K562 (cell line): ENCODE results near the gene STK33. TPM values are rescaled to one million over a fixed set of nuclear protein-coding genes. Genes with fewer than 3 reads are reported as not detected.

Experiments used
- ATAC-seq: fragments of 200-7000 bp; cut with Tn5 transposase; 3 replicates; pipeline ENCODE4 v1.9.1; 2020; ENCODE audit warnings: moderate library complexity
- BruUV-seq: library from RNA; stranded (reverse); fragments of 400-500 nt; replicated peaks from 2 replicates; lab custom pipeline; 2021; lab: Mats Ljungman, UMichigan
- CTCF ChIA-PET: fragments of 300-600 bp; formaldehyde crosslinking; extraction: SDS; loops from one replicate; lab custom pipeline; 2021; ENCODE audit warnings: low intra/inter-chr PET ratio; lab: Yijun Ruan, JAX
- POLR2A ChIA-PET: fragments of 300-600, 350-650 bp; sonication (Branson Sonifier 250); formaldehyde crosslinking; extraction: SDS; loops from one replicate; lab custom pipeline; 2021; ENCODE audit warnings: antibody characterized with exemption, inconsistent platforms; lab: Yijun Ruan, JAX
- DNase-seq, 4 experiments: peaks; one replicate each; pipeline versions ENCODE4 v3.0.0 to v3.0.0-alpha.2; 2011 to 2018; ENCODE audit warnings: low spot score in 3 of 4, mixed read lengths in 3 of 4; ENCODE audit errors: extremely low read depth in 1 of 4
- FAIRE-seq: peaks from 2 replicates; lab custom pipeline; 2011; peaks lifted over from hg19 to GRCh38; lab: Jason Lieb, UNC
- H2AFZ ChIP-seq: 2 replicates; pipeline ENCODE4 v1.6.0; 2011; ENCODE audit warnings: low read depth, low read length, control low read depth, inconsistent platforms
- H3K27ac ChIP-seq: fragments of 200-600 bp; 3 replicates; pipeline ENCODE4 v1.8.0; 2011; ENCODE audit warnings: low read depth, mild to moderate bottlenecking, control low read depth, inconsistent platforms, low read length, moderate library complexity, mixed read lengths; ENCODE audit errors: extremely low read depth
- H3K27me3 ChIP-seq, 2 experiments: fragments of 300-600 bp in 1 of 2; 2 replicates in 1 of 2; 3 replicates in 1 of 2; pipeline versions ENCODE4 v1.6.0 to v1.8.0; 2011; ENCODE audit warnings: inconsistent platforms in 2 of 2, low read length in 2 of 2, mild to moderate bottlenecking in 1 of 2, mixed read lengths in 1 of 2, moderate library complexity in 1 of 2; ENCODE audit not compliant: control insufficient read depth in 2 of 2, insufficient read depth in 2 of 2
- H3K36me3 ChIP-seq: fragments of 300-600 bp; 3 replicates; pipeline ENCODE4 v1.8.0; 2011; ENCODE audit warnings: mild to moderate bottlenecking, low read length, inconsistent platforms; ENCODE audit not compliant: control insufficient read depth, insufficient read depth
- H3K4me1 ChIP-seq, 2 experiments: fragments of 200-600 bp in 1 of 2; replicated peaks in 1 of 2; 2 replicates in 1 of 2; 3 replicates in 1 of 2; pipeline versions ENCODE4 v1.5.1 to v1.8.0; 2011; ENCODE audit warnings: inconsistent platforms in 2 of 2, low read length in 2 of 2, mild to moderate bottlenecking in 1 of 2, mixed read lengths in 1 of 2, moderate library complexity in 1 of 2; ENCODE audit not compliant: control insufficient read depth in 2 of 2, insufficient read depth in 2 of 2
- H3K4me2 ChIP-seq: 2 replicates; pipeline ENCODE4 v1.6.1; 2011; ENCODE audit warnings: low read length, control low read depth, inconsistent platforms, mixed read lengths; ENCODE audit not compliant: insufficient read depth
- H3K4me3 ChIP-seq: fragments of 200-600 bp; sonication (generic), shearing (Covaris generic); 2 replicates; pipeline ENCODE4 v1.5.1; 2016; ENCODE audit warnings: control low read depth, inconsistent platforms
- H3K79me2 ChIP-seq: fragments of 200-600 bp; 3 replicates; pipeline ENCODE4 v1.8.0; 2011; ENCODE audit warnings: low read length, inconsistent platforms; ENCODE audit not compliant: control insufficient read depth, insufficient read depth
- H3K9ac ChIP-seq, 2 experiments: 2 replicates each; pipeline versions ENCODE4 v1.6.0 to v1.6.1; 2011; ENCODE audit warnings: low read depth in 2 of 2, low read length in 2 of 2, control low read depth in 1 of 2, inconsistent platforms in 1 of 2, mild to moderate bottlenecking in 1 of 2, mixed read lengths in 1 of 2; ENCODE audit not compliant: insufficient read depth in 1 of 2
- H3K9me1 ChIP-seq: one replicate; pipeline ENCODE4 v1.6.0; 2011; ENCODE audit warnings: inconsistent platforms, mild to moderate bottlenecking, low read length, moderate library complexity; ENCODE audit not compliant: control insufficient read depth, insufficient read depth
- H3K9me3 ChIP-seq: replicated peaks from 2 replicates; pipeline ENCODE4 v1.5.1; 2011; ENCODE audit warnings: low read depth, low read length, inconsistent platforms; ENCODE audit not compliant: control insufficient read depth, insufficient read depth
- H4K20me1 ChIP-seq: replicated peaks from 2 replicates; pipeline ENCODE4 v1.6.1; 2011; ENCODE audit warnings: low read length, inconsistent platforms, mixed read lengths; ENCODE audit not compliant: control insufficient read depth, insufficient read depth
- CEBPG ChIP-seq, 3 experiments: fragments of 200-800 bp in 1 of 3; sonication (Bioruptor generic) in 1 of 3; sonication (generic) in 1 of 3; formaldehyde crosslinking in 1 of 3; IDR thresholded peaks in 2 of 3; conservative IDR thresholded peaks in 1 of 3; 2 replicates each; pipeline versions ENCODE4 v1.6.1 to v1.8.0; 2016 to 2022; ENCODE audit warnings: missing compliant biosample characterization in 2 of 3, missing genetic modification characterization in 2 of 3, mild to moderate bottlenecking in 1 of 3, missing genetic modification reagents in 1 of 3
- CREBBP ChIP-seq: IDR thresholded peaks from one replicate; pipeline ENCODE4 v1.6.1; 2012; ENCODE audit warnings: low read depth, mild to moderate bottlenecking, control low read depth, inconsistent platforms, low read length
- ILF3 ChIP-seq: fragments of 450-650 bp; IDR thresholded peaks from 2 replicates; pipeline ENCODE4 v1.6.1; 2018; ENCODE audit warnings: antibody characterized with exemption, mild to moderate bottlenecking, moderate library complexity, borderline replicate concordance
- KDM4B ChIP-seq, 2 experiments: fragments of 450-650 bp in 1 of 2; sonication (generic) in 1 of 2; IDR thresholded peaks; 2 replicates each; pipeline ENCODE4 v1.6.1; 2016 to 2017; ENCODE audit warnings: borderline replicate concordance in 2 of 2, antibody characterized with exemption in 1 of 2, low read depth in 1 of 2, mild to moderate bottlenecking in 1 of 2
- NFYB ChIP-seq: IDR thresholded peaks from 2 replicates; pipeline ENCODE4 v1.6.1; 2011; ENCODE audit warnings: mild to moderate bottlenecking, moderate library complexity; ENCODE audit not compliant: insufficient read length; ENCODE audit errors: extremely low read depth
- POLR2AphosphoS5 ChIP-seq: IDR thresholded peaks from 2 replicates; pipeline ENCODE4 v1.6.1; 2011; ENCODE audit warnings: mild to moderate bottlenecking, low read depth, low read length, moderate library complexity; ENCODE audit not compliant: control insufficient read depth, insufficient read depth
- RFX1 ChIP-seq: fragments of 450-650 bp; IDR thresholded peaks from 2 replicates; pipeline ENCODE4 v1.6.1; 2016; ENCODE audit warnings: mild to moderate bottlenecking, moderate library complexity
- RFX5 ChIP-seq: IDR thresholded peaks from 2 replicates; pipeline ENCODE4 v1.6.1; 2011; ENCODE audit warnings: low read depth, mild to moderate bottlenecking, improper control_type of control experiment, low read length
- ZNF146 ChIP-seq: IDR thresholded peaks from one replicate; pipeline ENCODE4 v1.6.1; 2018; ENCODE audit warnings: missing compliant biosample characterization; ENCODE audit not compliant: unreplicated experiment
- ZNF316 ChIP-seq: fragments of 450-650 bp; IDR thresholded peaks from 2 replicates; pipeline ENCODE4 v1.6.1; 2016
- ZNF431 ChIP-seq: sonication (generic); formaldehyde crosslinking; IDR thresholded peaks from 2 replicates; pipeline ENCODE4 v1.8.0; 2022; ENCODE audit warnings: mild to moderate bottlenecking, missing genetic modification reagents
- ZNF444 ChIP-seq: fragments of 250-450 bp; sonication (Bioruptor Pico); IDR thresholded peaks from 2 replicates; pipeline ENCODE4 v1.4.0; 2020; ENCODE audit warnings: mild to moderate bottlenecking, moderate library complexity
- ZNF584 ChIP-seq: fragments of 200-800 bp; sonication (Bioruptor generic); IDR thresholded peaks from 2 replicates; pipeline ENCODE4 v1.6.1; 2016; ENCODE audit warnings: low read depth, mild to moderate bottlenecking, missing genetic modification characterization, missing compliant biosample characterization
- ZNF586 ChIP-seq: fragments of 450-650 bp; formaldehyde crosslinking; conservative IDR thresholded peaks from 2 replicates; pipeline ENCODE4 v1.4.0; 2020; ENCODE audit warnings: mild to moderate bottlenecking, moderate library complexity
- WGBS: fragments of 100-300 bp; shearing (Covaris generic); methylation state at CpG from one replicate; pipeline ENCODE4 v1.1.6; 2016; ENCODE audit warnings: low coverage, mixed read lengths; ENCODE audit not compliant: insufficient coverage; ENCODE audit errors: missing lambda C conversion rate; 5-methylcytosine and 5-hydroxymethylcytosine counted together
- in situ Hi-C: fragments of 300-500 bp; cut with MboI; formaldehyde crosslinking; loops from 4 replicates; pipeline ENCODE4 v1.15.0; 2018; ENCODE audit warnings: inconsistent platforms, mixed read lengths
- intact Hi-C: fragments of 100-400 bp; cut with micrococcal nuclease; formaldehyde crosslinking; loops from 2 replicates; pipeline ENCODE4 v1.14.2; 2022
- polyA plus RNA-seq, 8 experiments: library from polyadenylated mRNA; depleted of rRNA in 4 of 8; stranded (reverse) in 5 of 8; unstranded in 3 of 8; fragments of >200 nt; fragmentation: Nextera tagmentation in 2 of 8; fragmentation: Illumina TruSeq in 1 of 8; extraction: Ambion mirVana in 2 of 8; extraction: Trizol in 1 of 8; gene quantifications; 2 replicates each; pipeline versions ENCODE4 v1.2.1 to v1.2.3, GENCODE V29; 2011 to 2014; ENCODE audit warnings: inconsistent platforms in 1 of 8, missing spikeins in 1 of 8
- total RNA-seq, 7 experiments: library from RNA; depleted of rRNA in 6 of 7; stranded (reverse); fragments of >200 nt in 6 of 7; fragmentation: Illumina TruSeq in 2 of 7; extraction: Trizol in 2 of 7; gene quantifications; 2 replicates each; pipeline versions ENCODE4 v1.2.1 to v1.2.3, GENCODE V29; 2011 to 2021; ENCODE audit warnings: low replicate concordance in 1 of 7
- TF ChIP-seq, protein P1 (sequence below): fragments of 450-650 bp; IDR thresholded peaks from 2 replicates; pipeline ENCODE4 v1.6.1; 2016
- TF ChIP-seq, protein P2 (sequence below): fragments of 250-450 bp; sonication (Bioruptor Pico); IDR thresholded peaks from 2 replicates; pipeline ENCODE4 v1.6.1; 2021; ENCODE audit warnings: mild to moderate bottlenecking
- TF ChIP-seq, protein P3 (sequence below): sonication (generic); formaldehyde crosslinking; IDR thresholded peaks from 2 replicates; pipeline ENCODE4 v1.8.0; 2022; ENCODE audit warnings: mild to moderate bottlenecking, low read depth, missing genetic modification reagents
- TF ChIP-seq, protein P4 (sequence below): fragments of 200-800 bp; sonication (Bioruptor generic); IDR thresholded peaks from 2 replicates; pipeline ENCODE4 v1.6.1; 2017; ENCODE audit warnings: missing genetic modification characterization, missing compliant biosample characterization

STK33 gene
- total and polyA plus RNA-seq, 9 of the 15 experiments (the other 6 are each of a cell fraction or from before 2014, with no cell fraction given): not detected

DNA sequence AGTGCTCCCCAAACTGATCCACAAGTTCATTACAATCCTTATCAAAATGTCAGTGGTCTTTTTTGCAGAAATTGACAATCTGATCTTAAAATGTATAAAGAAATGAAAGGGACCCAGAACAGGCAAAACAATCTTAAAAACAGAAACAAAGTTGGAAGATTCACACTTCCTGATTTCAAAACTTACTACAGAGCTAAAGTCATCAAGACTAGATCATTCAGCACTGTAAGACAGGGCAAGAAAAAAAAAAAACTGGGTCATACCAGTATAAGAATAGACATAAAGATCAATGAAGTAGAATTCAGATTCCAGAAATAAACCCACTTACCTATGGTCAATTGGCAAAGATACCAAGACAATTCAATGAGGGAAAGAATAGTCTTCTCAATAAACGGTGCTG, 4.5 kb upstream of the STK33 start (continued):
- no peak for TF ChIP-seq ZNF586 (CRISPR knock-in tag)
- TF ChIP-seq RFX5: no peak
- no peak for TF ChIP-seq ZNF146
- no peak for TF ChIP-seq ILF3
- no peak for TF ChIP-seq ZNF444 (CRISPR knock-in tag)

DNA sequence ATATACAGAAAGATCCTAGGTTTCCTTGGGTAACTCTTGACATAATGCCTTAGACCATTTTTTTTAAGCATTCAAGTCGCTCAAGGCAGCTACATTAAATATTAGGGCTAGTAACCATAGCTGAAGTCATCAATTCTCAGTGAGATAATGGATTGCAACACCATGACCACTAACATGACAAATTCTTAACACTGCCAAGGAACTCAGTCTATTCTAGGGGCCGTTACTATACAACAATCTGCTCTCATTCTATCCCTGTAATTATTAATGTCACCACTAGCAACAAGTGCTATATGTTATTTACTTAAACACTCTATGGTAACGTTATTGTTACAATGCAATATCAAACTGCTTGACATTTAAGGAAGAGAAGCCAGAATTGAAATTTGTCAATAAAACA, 3.2 kb upstream of the STK33 start:
- no peak overlapping the region for H3K9ac ChIP-seq
- H3K36me3 ChIP-seq: no peaks in the 10 kb centered on the region
- no peak overlapping the region for H3K4me2 ChIP-seq
- DNase-seq (no peak), FAIRE-seq (no peak), ATAC-seq (no peak)
- BruUV-seq: no TSS peak
- peaks cover 0 to 7% of the 10 kb centered on the region in 2 experiments; a peak in 2 of 5 replicates for H3K4me1 ChIP-seq
- CTCF ChIA-PET: no interaction called here
- no peaks in the 10 kb centered on the region for H3K9me1 ChIP-seq
- peaks cover 19 to 30% of the 10 kb centered on the region in 2 experiments for H3K27me3 ChIP-seq
- in situ Hi-C loops (no loop called here), intact Hi-C loops (no loop called here)
- no peak overlapping the region for H3K27ac ChIP-seq
- no peak overlapping the region for H2AFZ ChIP-seq
- 1% methylated on average over 3 of the region's 3 CpGs for whole genome bisulfite sequencing
- no peaks in the 10 kb centered on the region for H4K20me1 ChIP-seq
- POLR2A ChIA-PET: interaction anchor here (0.8 kb wide), 1 partner anchor 415 kb away, joined by 3 read pairs; no protein-coding TSS in a partner anchor
- H3K9me3 ChIP-seq: no peaks in the 10 kb centered on the region
- H3K79me2 ChIP-seq: no peaks in the 10 kb centered on the region
- no peak overlapping the region for H3K4me3 ChIP-seq
- TF ChIP-seq, protein P1, sequence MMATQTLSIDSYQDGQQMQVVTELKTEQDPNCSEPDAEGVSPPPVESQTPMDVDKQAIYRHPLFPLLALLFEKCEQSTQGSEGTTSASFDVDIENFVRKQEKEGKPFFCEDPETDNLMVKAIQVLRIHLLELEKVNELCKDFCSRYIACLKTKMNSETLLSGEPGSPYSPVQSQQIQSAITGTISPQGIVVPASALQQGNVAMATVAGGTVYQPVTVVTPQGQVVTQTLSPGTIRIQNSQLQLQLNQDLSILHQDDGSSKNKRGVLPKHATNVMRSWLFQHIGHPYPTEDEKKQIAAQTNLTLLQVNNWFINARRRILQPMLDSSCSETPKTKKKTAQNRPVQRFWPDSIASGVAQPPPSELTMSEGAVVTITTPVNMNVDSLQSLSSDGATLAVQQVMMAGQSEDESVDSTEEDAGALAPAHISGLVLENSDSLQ: no peak
- TF ChIP-seq KDM4B (IDR thresholded peaks at IDR 0.05; ENCODE audit: borderline replicate concordance in 2 of 2, low read depth in 1 of 2) (no peak), CREBBP (no peak), ZNF316 (no peak), NFYB (no peak), ZNF584 (no peak), ZNF431 (CRISPR knock-in tag) (no peak), POLR2AphosphoS5 (no peak), CEBPG (CRISPR knock-in tag; IDR thresholded peaks at IDR 0.05) (no peak), CEBPG (tag; conservative IDR thresholded peaks at IDR 0.05 in 1 of 2, IDR thresholded peaks at IDR 0.05 in 1 of 2) (peak; percentile 10 to 62; a peak in 2 of 4 replicates), RFX1 (0 out of 2 replicates have a peak, but pooled peaks have one; percentile 7)
- TF ChIP-seq, protein P2, sequence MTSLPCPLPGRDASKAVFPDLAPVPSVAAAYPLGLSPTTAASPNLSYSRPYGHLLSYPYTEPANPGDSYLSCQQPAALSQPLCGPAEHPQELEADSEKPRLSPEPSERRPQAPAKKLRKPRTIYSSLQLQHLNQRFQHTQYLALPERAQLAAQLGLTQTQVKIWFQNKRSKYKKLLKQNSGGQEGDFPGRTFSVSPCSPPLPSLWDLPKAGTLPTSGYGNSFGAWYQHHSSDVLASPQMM (CRISPR knock-in tag): no peak
- TF ChIP-seq, protein P3, sequence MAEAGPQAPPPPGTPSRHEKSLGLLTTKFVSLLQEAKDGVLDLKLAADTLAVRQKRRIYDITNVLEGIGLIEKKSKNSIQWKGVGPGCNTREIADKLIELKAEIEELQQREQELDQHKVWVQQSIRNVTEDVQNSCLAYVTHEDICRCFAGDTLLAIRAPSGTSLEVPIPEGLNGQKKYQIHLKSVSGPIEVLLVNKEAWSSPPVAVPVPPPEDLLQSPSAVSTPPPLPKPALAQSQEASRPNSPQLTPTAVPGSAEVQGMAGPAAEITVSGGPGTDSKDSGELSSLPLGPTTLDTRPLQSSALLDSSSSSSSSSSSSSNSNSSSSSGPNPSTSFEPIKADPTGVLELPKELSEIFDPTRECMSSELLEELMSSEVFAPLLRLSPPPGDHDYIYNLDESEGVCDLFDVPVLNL (CRISPR knock-in tag): no peak
- TF ChIP-seq, protein P4, sequence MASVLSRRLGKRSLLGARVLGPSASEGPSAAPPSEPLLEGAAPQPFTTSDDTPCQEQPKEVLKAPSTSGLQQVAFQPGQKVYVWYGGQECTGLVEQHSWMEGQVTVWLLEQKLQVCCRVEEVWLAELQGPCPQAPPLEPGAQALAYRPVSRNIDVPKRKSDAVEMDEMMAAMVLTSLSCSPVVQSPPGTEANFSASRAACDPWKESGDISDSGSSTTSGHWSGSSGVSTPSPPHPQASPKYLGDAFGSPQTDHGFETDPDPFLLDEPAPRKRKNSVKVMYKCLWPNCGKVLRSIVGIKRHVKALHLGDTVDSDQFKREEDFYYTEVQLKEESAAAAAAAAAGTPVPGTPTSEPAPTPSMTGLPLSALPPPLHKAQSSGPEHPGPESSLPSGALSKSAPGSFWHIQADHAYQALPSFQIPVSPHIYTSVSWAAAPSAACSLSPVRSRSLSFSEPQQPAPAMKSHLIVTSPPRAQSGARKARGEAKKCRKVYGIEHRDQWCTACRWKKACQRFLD (CRISPR knock-in tag): no peak
